ENCODE measurements around the gene NDUFS6.
A peak's percentile ranks its signal among the peaks of the same experiment; 100 is the strongest.

Gene NDUFS6

DNA sequence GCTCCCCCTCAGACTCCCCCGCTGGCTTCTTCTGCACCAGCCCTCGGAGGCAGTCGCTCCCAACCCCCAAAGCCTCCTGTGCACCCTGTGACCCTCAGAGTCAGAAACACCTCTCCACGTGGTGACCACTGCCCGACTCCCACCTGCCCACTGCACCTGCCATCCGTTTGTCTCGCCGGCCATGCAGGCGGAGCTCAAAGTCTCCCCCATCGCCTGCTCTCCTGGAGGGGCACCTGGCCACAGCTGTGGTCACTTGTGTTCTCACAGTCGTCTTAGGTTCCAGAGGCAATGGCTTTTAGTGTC lies 39.8 kb upstream of the NDUFS6 start:
- ATAC-seq, result no peak
- TF ChIP-seq ZNF565 (CRISPR knock-in tag; conservative IDR thresholded peaks at IDR 0.05; ENCODE audit: low read depth), result no peak
- TF ChIP-seq TOX (CRISPR knock-in tag; IDR thresholded peaks at IDR 0.05; ENCODE audit: borderline replicate concordance), result no peak
- no peak for TF ChIP-seq OSR1 (CRISPR knock-in tag; IDR thresholded peaks at IDR 0.05)
- TF ChIP-seq, protein P1, sequence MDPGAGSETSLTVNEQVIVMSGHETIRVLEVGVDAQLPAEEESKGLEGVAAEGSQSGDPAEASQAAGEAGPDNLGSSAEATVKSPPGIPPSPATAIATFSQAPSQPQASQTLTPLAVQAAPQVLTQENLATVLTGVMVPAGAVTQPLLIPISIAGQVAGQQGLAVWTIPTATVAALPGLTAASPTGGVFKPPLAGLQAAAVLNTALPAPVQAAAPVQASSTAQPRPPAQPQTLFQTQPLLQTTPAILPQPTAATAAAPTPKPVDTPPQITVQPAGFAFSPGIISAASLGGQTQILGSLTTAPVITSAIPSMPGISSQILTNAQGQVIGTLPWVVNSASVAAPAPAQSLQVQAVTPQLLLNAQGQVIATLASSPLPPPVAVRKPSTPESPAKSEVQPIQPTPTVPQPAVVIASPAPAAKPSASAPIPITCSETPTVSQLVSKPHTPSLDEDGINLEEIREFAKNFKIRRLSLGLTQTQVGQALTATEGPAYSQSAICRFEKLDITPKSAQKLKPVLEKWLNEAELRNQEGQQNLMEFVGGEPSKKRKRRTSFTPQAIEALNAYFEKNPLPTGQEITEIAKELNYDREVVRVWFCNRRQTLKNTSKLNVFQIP (CRISPR knock-in tag; IDR thresholded peaks at IDR 0.05; ENCODE audit: borderline replicate concordance, low read depth), result no peak

DNA sequence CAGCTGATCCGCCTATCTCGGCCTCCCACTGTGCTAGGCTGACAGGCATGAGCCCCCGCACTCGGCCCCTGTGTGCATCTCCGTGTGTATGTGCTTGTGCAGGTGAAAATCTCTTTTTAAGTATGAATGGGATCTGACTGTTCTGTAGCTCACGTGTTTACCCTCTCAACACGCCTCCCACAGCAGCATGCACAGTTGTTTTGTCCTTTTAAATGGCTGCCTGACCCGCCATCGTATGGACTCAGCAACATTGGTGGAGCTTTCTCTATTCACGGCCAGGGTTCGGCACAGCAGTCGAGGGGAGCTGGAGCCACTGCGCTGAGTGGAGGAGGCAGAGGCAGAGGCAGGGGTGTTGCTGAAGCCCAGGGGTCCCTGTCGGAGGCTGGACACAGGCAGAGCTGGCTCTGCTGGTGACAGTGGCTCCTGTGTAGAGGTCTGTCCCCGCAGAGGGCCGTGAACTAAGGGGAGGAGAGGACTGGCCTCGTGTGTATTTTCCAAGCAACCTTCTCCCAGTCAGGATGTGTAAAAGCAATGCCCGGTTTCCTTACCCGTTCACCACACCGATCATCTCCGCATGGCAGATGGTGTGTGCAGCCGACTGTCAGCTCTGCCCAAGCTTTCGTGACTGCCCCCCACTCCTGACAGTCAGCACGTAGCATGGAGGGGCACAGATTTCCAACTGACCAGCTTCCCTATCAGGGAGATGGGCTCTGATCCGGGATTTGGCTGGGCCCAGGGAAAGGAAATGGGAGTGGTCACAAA lies 38.9 kb upstream of the NDUFS6 start:
- no peak for TF ChIP-seq ZNF70 (CRISPR knock-in tag; IDR thresholded peaks at IDR 0.05)
- TF ChIP-seq PPARA (CRISPR knock-in tag; IDR thresholded peaks at IDR 0.05; ENCODE audit: borderline replicate concordance), result no peak
- no peak for TF ChIP-seq SNAI2 (CRISPR knock-in tag; IDR thresholded peaks at IDR 0.05)
- TF ChIP-seq BACH2 (CRISPR knock-in tag; IDR thresholded peaks at IDR 0.05; ENCODE audit: borderline replicate concordance), result no peak
- TF ChIP-seq OSR1 (CRISPR knock-in tag; IDR thresholded peaks at IDR 0.05), result no peak
- TF ChIP-seq, protein P2, sequence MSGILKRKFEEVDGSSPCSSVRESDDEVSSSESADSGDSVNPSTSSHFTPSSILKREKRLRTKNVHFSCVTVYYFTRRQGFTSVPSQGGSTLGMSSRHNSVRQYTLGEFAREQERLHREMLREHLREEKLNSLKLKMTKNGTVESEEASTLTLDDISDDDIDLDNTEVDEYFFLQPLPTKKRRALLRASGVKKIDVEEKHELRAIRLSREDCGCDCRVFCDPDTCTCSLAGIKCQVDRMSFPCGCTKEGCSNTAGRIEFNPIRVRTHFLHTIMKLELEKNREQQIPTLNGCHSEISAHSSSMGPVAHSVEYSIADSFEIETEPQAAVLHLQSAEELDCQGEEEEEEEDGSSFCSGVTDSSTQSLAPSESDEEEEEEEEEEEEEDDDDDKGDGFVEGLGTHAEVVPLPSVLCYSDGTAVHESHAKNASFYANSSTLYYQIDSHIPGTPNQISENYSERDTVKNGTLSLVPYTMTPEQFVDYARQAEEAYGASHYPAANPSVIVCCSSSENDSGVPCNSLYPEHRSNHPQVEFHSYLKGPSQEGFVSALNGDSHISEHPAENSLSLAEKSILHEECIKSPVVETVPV (CRISPR knock-in tag; IDR thresholded peaks at IDR 0.05), result no peak
- no peak for TF ChIP-seq ZNF565 (CRISPR knock-in tag; conservative IDR thresholded peaks at IDR 0.05; ENCODE audit: low read depth)
- no peak for TF ChIP-seq ZFP3 (CRISPR knock-in tag; IDR thresholded peaks at IDR 0.05)
- ATAC-seq, result no peak

DNA sequence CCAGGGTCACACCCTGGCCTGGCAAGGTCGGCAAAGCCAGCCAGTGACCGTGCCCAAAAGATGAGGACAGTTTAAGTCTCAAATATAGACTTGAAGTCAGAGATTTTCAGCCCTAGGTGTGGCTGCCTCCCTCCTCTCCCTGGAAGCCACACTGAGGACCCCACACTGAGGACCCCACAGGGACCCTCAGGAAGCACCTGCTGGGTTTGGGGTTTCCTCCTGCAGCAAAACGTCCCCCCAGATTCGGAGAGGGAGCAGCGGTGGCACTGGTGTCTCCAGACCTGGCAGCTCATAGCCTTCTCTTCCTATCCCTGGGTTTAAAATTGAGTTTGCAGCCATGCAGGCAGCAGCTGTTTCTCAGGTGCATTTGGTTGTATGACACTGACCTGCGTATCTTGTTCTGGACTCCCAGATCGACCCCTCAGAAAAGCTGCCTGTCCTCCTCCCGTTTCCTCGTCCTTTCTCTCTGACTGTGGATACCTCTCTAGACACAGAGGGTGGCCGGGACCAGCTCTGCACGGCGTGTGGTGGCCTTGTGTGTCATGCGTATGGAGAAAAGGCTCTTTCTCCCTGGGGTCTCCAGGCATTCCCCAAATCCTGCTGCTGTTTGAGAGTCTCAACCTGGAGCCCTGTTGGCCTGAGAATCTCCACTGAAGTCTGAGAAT lies 38.2 kb upstream of the NDUFS6 start:
- TF ChIP-seq SNAI2 (CRISPR knock-in tag; IDR thresholded peaks at IDR 0.05) (no peak), ZNF565 (CRISPR knock-in tag; conservative IDR thresholded peaks at IDR 0.05; ENCODE audit: low read depth) (no peak), OSR1 (CRISPR knock-in tag; IDR thresholded peaks at IDR 0.05) (no peak), TOX (CRISPR knock-in tag; IDR thresholded peaks at IDR 0.05; ENCODE audit: borderline replicate concordance) (no peak), CSDC2 (CRISPR knock-in tag; IDR thresholded peaks at IDR 0.05) (no peak), ZNF70 (CRISPR knock-in tag; IDR thresholded peaks at IDR 0.05) (no peak), ZFP3 (CRISPR knock-in tag; IDR thresholded peaks at IDR 0.05) (no peak), ESRRG (CRISPR knock-in tag; IDR thresholded peaks at IDR 0.05) (no peak), GLIS3 (CRISPR knock-in tag; IDR thresholded peaks at IDR 0.05) (no peak), ZFP30 (CRISPR knock-in tag; IDR thresholded peaks at IDR 0.05) (no peak), ARNTL (CRISPR knock-in tag; IDR thresholded peaks at IDR 0.05; ENCODE audit: borderline replicate concordance, low read depth) (no peak), ZNF8 (CRISPR knock-in tag; IDR thresholded peaks at IDR 0.05) (no peak), TCF4 (CRISPR knock-in tag; IDR thresholded peaks at IDR 0.05; ENCODE audit: borderline replicate concordance) (no peak)
- TF ChIP-seq, protein P3, sequence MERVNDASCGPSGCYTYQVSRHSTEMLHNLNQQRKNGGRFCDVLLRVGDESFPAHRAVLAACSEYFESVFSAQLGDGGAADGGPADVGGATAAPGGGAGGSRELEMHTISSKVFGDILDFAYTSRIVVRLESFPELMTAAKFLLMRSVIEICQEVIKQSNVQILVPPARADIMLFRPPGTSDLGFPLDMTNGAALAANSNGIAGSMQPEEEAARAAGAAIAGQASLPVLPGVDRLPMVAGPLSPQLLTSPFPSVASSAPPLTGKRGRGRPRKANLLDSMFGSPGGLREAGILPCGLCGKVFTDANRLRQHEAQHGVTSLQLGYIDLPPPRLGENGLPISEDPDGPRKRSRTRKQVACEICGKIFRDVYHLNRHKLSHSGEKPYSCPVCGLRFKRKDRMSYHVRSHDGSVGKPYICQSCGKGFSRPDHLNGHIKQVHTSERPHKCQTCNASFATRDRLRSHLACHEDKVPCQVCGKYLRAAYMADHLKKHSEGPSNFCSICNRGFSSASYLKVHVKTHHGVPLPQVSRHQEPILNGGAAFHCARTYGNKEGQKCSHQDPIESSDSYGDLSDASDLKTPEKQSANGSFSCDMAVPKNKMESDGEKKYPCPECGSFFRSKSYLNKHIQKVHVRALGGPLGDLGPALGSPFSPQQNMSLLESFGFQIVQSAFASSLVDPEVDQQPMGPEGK (CRISPR knock-in tag; IDR thresholded peaks at IDR 0.05; ENCODE audit: borderline replicate concordance), result no peak
- TF ChIP-seq, protein P1 (CRISPR knock-in tag; IDR thresholded peaks at IDR 0.05; ENCODE audit: borderline replicate concordance, low read depth), result no peak
- TF ChIP-seq, protein P4, sequence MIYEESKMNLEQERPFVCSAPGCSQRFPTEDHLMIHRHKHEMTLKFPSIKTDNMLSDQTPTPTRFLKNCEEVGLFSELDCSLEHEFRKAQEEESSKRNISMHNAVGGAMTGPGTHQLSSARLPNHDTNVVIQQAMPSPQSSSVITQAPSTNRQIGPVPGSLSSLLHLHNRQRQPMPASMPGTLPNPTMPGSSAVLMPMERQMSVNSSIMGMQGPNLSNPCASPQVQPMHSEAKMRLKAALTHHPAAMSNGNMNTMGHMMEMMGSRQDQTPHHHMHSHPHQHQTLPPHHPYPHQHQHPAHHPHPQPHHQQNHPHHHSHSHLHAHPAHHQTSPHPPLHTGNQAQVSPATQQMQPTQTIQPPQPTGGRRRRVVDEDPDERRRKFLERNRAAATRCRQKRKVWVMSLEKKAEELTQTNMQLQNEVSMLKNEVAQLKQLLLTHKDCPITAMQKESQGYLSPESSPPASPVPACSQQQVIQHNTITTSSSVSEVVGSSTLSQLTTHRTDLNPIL (CRISPR knock-in tag; IDR thresholded peaks at IDR 0.05; ENCODE audit: low read depth), result no peak
- TF ChIP-seq, protein P5, sequence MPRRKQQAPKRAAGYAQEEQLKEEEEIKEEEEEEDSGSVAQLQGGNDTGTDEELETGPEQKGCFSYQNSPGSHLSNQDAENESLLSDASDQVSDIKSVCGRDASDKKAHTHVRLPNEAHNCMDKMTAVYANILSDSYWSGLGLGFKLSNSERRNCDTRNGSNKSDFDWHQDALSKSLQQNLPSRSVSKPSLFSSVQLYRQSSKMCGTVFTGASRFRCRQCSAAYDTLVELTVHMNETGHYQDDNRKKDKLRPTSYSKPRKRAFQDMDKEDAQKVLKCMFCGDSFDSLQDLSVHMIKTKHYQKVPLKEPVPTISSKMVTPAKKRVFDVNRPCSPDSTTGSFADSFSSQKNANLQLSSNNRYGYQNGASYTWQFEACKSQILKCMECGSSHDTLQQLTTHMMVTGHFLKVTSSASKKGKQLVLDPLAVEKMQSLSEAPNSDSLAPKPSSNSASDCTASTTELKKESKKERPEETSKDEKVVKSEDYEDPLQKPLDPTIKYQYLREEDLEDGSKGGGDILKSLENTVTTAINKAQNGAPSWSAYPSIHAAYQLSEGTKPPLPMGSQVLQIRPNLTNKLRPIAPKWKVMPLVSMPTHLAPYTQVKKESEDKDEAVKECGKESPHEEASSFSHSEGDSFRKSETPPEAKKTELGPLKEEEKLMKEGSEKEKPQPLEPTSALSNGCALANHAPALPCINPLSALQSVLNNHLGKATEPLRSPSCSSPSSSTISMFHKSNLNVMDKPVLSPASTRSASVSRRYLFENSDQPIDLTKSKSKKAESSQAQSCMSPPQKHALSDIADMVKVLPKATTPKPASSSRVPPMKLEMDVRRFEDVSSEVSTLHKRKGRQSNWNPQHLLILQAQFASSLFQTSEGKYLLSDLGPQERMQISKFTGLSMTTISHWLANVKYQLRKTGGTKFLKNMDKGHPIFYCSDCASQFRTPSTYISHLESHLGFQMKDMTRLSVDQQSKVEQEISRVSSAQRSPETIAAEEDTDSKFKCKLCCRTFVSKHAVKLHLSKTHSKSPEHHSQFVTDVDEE (CRISPR knock-in tag; IDR thresholded peaks at IDR 0.05), result no peak
- TF ChIP-seq, protein P2 (CRISPR knock-in tag; IDR thresholded peaks at IDR 0.05), result no peak
- ATAC-seq, result peak; percentile 18

Measured in SK-N-SH treated with all-trans-retinoic acid at 6 μM for 48 hours (cell line).